GM12891 (cell line): ENCODE measurements around the gene CCDC177.
"Not testable (repeated sequence)": the region's sequence is repeated elsewhere in the genome, so short reads cannot be mapped to it uniquely, and the experiment has no call there.

ENCODE experiments used
- DNase-seq: peaks from one replicate; pipeline ENCODE4 v3.0.0; 2011; ENCODE audit warnings: low spot score; ENCODE audit not compliant: insufficient read length
- FAIRE-seq: peaks from 2 replicates; lab custom pipeline; 2011; peaks lifted over from hg19 to GRCh38; lab: Jason Lieb, UNC
- PAX5 ChIP-seq: IDR thresholded peaks from 2 replicates; pipeline ENCODE4 v1.6.1; 2011; ENCODE audit warnings: low read length, moderate library complexity, mild to moderate bottlenecking; ENCODE audit not compliant: insufficient read depth, severe bottlenecking
- POLR2A ChIP-seq: IDR thresholded peaks from 2 replicates; pipeline ENCODE4 v1.6.1; 2011; ENCODE audit warnings: low read depth, low read length, control low read depth
- POLR2AphosphoS5 ChIP-seq: IDR thresholded peaks from 2 replicates; pipeline ENCODE4 v1.6.1; 2011; ENCODE audit warnings: low read depth, low read length, control low read depth
- POU2F2 ChIP-seq: IDR thresholded peaks from 2 replicates; pipeline ENCODE4 v1.6.1; 2011; ENCODE audit warnings: low read depth, mild to moderate bottlenecking, control low read depth, low read length, moderate library complexity
- SPI1 ChIP-seq: IDR thresholded peaks from 2 replicates; pipeline ENCODE4 v1.6.1; 2011; ENCODE audit warnings: low read depth, low read length, control low read depth
- TAF1 ChIP-seq: IDR thresholded peaks from 2 replicates; pipeline ENCODE4 v1.6.1; 2011; ENCODE audit warnings: low read depth, low read length, control low read depth

The CCDC177 gene

DNA sequence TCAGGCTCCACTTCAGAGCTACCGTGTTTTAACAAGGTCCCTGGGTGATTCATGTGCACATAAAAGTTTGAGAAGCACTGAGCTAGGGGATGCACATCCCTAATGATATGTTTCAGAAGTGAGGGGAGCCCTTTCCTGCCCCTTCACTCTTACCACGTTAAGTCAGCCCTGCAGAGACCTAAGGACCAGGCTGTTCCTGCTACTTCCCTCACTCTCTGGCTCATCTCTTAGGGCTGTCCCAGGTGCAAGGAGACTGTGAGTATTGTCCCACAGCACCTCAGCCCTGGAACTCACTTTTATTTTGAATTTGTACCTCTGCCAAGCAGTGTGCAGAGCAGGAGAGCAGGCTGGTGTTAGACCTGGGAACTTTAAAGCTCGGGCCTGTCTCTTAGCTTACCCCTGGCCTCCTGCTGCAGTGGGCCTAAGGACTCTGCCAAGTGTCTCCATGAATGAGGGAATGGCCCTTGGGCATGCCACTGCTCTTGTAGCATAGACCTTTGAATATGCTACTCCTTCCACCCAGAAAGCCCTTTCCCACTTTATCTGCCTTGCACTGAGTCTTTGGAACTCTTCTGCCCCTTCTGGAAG lies 25.7 kb upstream of the CCDC177 start:
- FAIRE-seq (no peak), DNase-seq (no peak)
- TF ChIP-seq TAF1 (no peak), POLR2AphosphoS5 (no peak), PAX5 (no peak), POU2F2 (no peak), SPI1 (no peak), POLR2A (no peak)

DNA sequence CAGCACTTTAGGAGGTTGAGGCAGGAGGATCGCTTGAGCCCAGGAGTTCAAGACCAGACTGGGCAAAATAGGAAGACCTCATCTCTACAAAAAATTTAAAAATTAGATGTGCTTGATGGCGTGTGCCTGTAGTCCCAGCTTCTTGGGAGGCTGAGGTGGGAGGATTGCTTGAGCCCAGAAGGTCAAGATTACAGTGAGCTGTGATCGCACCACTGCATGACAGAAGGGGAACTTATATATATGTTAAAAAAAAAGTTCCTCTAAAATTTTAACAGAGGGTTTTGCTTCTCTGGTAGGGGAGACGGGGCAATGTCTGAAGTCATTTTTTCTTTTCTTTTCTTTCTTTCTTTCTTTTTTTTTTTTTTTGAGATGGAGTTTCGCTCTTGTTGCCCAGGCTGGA lies 24.8 kb upstream of the CCDC177 start:
- FAIRE-seq, DNase-seq: not testable (repeated sequence)

DNA sequence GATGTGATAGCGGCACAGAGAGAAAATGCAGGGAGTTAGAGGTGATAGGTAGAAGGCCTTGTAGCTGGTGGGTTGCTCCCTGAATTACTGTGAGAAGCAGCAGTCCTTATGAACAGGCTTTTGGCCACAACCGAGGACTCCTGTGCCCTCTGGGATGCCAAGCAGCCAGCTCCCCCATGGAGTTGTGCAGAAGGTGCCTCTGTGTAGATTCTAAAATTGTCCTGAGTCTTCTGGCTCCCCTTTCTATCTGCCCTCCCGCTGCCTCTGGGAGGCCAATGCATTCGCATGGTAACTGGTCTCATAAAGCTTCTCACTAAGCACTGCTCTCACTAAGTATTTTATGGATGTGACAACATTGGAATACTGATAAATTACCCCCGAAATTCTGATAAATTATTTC lies 20.7 kb upstream of the CCDC177 start:
- DNase-seq (no peak), FAIRE-seq (no peak)
- no peak for TF ChIP-seq TAF1
- TF ChIP-seq POLR2AphosphoS5: no peak
- TF ChIP-seq PAX5: no peak
- TF ChIP-seq SPI1: no peak
- TF ChIP-seq POLR2A: no peak

DNA sequence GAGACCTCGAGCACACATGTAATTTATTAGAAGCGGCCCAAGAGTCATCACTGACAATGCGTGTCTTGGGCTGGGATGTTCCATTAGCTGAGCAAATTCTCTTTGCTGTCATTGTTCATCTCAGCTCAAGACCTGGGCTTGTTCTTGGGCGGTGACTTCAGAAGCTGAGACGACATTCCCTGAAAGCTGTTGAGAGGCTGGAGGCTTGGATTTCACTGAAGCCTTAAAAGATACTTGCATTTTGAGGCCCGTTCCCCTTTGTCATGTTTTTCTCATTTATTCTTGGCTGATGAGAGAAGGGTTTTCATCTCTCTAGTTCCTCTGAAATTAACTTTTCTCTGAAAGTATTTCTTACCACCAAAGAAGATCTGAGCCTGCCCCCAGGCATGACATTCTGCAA lies 20.2 kb upstream of the CCDC177 start:
- DNase-seq (no peak), FAIRE-seq (no peak)
- TF ChIP-seq POLR2A (no peak), POLR2AphosphoS5 (no peak), PAX5 (no peak), SPI1 (no peak), POU2F2 (no peak), TAF1 (no peak)

DNA sequence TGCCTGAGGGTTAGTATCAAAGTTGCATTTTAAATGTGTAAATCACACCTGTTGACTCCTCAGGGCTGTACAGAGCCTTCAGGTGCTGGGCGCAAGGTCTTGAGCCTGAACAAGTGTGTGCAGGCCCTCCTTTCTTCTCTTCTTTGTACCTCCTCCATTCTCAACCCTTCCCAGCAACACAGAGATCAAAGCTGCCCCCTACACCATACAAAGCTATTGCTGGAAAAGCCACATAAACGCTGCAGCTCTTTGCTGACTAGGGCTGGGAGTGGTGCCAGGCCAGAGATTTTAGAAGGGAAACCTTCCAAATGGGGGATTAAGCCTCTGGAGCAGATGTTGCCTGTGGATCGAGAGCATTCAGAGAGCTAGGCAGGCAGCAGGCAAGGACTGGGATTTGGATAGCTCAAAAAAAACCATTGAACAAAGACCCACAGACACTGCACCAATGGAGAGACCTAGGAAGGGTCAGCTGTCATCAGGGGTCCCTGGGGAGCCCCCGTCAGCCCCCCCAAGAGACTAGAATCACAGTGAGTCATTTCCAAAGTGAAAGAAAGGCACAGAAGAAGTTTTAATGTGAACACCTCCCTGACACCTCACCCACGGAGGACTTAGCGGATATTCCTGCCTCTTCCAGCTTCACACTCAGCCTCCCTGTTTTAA lies 18.5 kb upstream of the CCDC177 start:
- FAIRE-seq (no peak), DNase-seq (no peak)
- no peak for TF ChIP-seq TAF1

DNA sequence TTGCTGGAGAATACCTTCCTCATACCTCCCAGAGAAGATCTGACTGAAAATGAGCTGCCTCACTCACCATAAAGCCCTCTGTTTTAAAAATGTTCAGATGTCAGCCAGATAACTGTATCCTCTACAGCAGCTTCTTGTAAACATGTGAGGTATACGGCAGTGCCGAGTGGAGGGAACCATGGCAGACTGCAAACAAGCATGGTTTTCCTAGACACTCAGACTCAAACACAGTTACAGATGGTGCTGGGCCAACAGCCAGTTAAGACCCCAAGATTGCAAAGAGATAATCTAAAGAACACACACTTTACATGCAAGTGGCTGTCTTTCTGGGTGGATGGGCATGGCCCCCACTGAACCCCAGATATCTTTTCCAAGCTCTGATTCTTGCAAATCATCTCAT lies 16.6 kb upstream of the CCDC177 start:
- no peak for FAIRE-seq
- no peak for DNase-seq
- TF ChIP-seq SPI1: no peak
- TF ChIP-seq POLR2A: no peak
- no peak for TF ChIP-seq TAF1
- TF ChIP-seq PAX5: no peak
- no peak for TF ChIP-seq POLR2AphosphoS5
- TF ChIP-seq POU2F2: no peak

DNA sequence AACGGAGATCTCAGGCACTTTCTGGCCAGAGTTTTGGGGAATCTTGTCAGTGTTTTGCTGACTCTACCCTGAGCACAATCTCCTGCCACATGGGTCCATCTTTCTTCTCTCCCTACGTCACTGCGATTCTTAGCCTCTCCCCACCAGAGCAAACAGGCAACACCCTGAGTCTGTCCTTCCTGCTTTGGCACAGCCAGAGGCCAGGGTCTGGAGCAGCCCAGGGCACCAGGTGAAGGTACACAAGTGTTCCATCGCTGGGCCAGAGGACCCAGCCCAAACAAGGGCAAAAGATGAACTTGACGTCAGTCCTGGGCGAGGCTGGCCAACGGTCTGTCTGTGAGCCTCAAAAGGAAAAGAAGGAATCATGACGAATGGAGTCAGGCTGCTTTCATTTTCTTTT lies 12.7 kb upstream of the CCDC177 start:
- TF ChIP-seq POLR2AphosphoS5 (no peak), TAF1 (no peak), PAX5 (no peak), POLR2A (no peak), SPI1 (no peak), POU2F2 (no peak)
- FAIRE-seq (no peak), DNase-seq (no peak)

DNA sequence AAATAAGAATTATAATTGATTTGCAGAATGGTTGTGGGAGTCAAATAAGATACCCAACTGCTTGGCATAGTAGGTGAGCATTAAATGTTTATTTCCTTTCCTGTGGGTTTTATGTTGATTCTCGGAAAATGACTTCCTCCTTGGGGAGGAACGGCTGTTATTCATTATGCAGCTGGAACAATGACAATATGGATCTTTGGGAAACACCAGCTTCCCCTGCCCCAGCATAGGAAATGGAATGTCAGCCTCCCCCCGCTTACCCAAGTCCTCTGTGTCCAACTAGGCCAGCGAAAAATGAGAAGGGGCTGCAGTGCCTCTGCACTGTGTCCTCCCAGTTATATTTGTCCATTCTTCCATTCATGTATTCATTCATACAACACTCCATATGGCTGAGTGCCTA lies 11.7 kb upstream of the CCDC177 start:
- DNase-seq (no peak), FAIRE-seq (no peak)
- no peak for TF ChIP-seq POLR2AphosphoS5
- TF ChIP-seq POLR2A: no peak
- TF ChIP-seq SPI1: no peak

DNA sequence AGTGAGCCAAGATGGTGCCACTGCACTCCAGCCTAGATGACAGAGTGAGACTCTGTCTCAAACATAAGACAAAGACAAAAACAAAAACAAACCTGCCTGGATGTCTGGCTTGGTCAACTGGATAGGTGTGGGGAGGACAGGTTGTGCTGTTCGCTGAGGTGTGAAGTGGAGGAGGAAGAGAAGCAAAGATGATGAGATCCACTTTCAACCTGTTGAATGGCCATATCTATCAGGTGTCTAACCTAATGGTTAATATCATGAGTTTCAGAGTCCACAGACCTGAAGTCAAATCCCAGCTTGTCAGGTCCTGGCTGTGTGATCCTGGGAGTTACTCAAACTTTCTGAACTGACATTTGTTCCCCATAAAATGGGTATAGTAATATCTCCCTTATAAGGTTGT lies 9.7 kb upstream of the CCDC177 start:
- TF ChIP-seq POU2F2: no peak
- TF ChIP-seq POLR2A: no peak
- no peak for TF ChIP-seq SPI1
- no peak for TF ChIP-seq PAX5
- no peak for TF ChIP-seq POLR2AphosphoS5
- no peak for TF ChIP-seq TAF1
- FAIRE-seq (peak; percentile 23), DNase-seq (no peak)

DNA sequence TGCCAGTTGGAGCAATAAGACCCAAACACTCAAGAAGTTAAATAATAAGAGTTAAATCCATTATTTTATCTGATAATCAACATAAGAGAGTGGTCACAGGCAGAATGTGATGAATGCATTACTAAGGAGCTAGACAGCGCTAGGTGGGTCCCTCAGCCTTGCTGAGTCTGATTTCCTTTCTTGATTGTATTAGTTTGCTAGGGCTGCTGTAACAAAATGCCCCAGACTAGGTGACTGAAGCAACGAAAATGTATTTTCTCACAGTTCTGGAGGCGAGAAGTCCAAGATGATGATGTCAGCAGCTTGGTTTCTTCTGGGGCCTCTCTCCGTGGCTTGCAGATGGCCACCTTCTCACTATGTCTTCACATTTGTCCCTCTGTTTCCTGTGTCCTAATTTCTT lies 8.2 kb upstream of the CCDC177 start:
- no peak for FAIRE-seq

DNA sequence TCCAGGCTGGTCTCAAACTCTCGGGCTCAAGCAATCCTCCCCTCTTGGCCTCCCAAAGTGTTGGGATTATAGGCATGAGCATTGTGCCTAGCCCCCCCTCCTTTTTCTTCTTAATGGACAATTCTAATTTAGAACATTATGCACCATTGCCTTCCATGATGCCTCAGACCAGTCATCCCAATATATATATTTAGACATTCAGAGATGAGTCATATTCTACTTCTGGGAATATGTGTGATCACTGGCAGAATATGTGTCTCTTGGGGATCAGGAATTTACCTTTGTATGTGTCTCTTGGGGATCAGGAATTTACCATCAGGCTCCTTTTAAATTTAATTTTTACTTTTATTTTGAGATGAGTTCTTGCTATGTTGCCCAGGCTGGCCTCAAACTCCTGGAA lies 7.5 kb upstream of the CCDC177 start:
- DNase-seq (no peak), FAIRE-seq (no peak)
- TF ChIP-seq TAF1: no peak
- no peak for TF ChIP-seq POU2F2
- no peak for TF ChIP-seq POLR2A
- TF ChIP-seq POLR2AphosphoS5: no peak
- TF ChIP-seq SPI1: no peak
- no peak for TF ChIP-seq PAX5

More for the DNA sequence above, 8.2 kb upstream of the CCDC177 start:
- no peak for TF ChIP-seq SPI1
- no peak for TF ChIP-seq POLR2A
- no peak for TF ChIP-seq POU2F2
- TF ChIP-seq TAF1: no peak
- TF ChIP-seq PAX5: no peak
- TF ChIP-seq POLR2AphosphoS5: no peak
- no peak for DNase-seq
